Tongue (tissue), 2 donors: ENCODE measurements around the gene ZNF254. TPM values are rescaled to one million over a fixed set of nuclear protein-coding genes. Genes with fewer than 3 reads are reported as not detected.
"Not testable (repeated sequence)": the region's sequence is repeated elsewhere in the genome, so short reads cannot be mapped to it uniquely, and the experiment has no call there.

ENCODE experiments used
- DNase-seq: peaks from one replicate; pipeline ENCODE4 v3.0.0-alpha.2; 2015
- total RNA-seq: library from RNA; depleted of rRNA; stranded (reverse); fragments of >200 nt; gene quantifications from one replicate; pipeline ENCODE4 v1.2.3, GENCODE V29; 2014

ZNF254 gene
- total RNA-seq: 36.8 TPM

GRCh38 chr19:24086974-24087595, at the start of gene ZNF254:
TSS of gene ZNF254 (plus strand) at chr19:24087187. CDS start at chr19:24087308, 121 bp downstream.
- DNase-seq: peak; percentile 98

GRCh38 chr19:24040621-24041020, 46.4 kb upstream of the ZNF254 start:
- DNase-seq: no peak

GRCh38 chr19:24041326-24041725, 45.7 kb upstream of the ZNF254 start:
- DNase-seq: not testable (repeated sequence)

- DNase-seq: peak; percentile 18
These were observed 40.4 kb upstream of the ZNF254 start for GRCh38 chr19:24046550-24046949.

- no peak for DNase-seq
These were observed 38.7 kb upstream of the ZNF254 start for GRCh38 chr19:24048261-24048660.

GRCh38 chr19:24049537-24049936, 37.5 kb upstream of the ZNF254 start:
- DNase-seq: no peak

GRCh38 chr19:24051516-24051915, 35.5 kb upstream of the ZNF254 start:
- DNase-seq: no peak

- no peak for DNase-seq
These were observed 34.2 kb upstream of the ZNF254 start for GRCh38 chr19:24052811-24053210.

- no peak for DNase-seq
These were observed 33.4 kb upstream of the ZNF254 start for GRCh38 chr19:24053601-24054000.

GRCh38 chr19:24054044-24054935, 32.7 kb upstream of the ZNF254 start:
- DNase-seq: no peak

GRCh38 chr19:24055548-24055947, 31.4 kb upstream of the ZNF254 start:
- no peak for DNase-seq

GRCh38 chr19:24057144-24057543, 29.8 kb upstream of the ZNF254 start:
- DNase-seq: no peak

- DNase-seq: no peak
These were observed 27.3 kb upstream of the ZNF254 start for GRCh38 chr19:24059563-24060295.

GRCh38 chr19:24060687-24061356, 26.2 kb upstream of the ZNF254 start:
- no peak for DNase-seq

- DNase-seq: no peak
These were observed 24.8 kb upstream of the ZNF254 start for GRCh38 chr19:24062190-24062589.

GRCh38 chr19:24063295-24063694, 23.7 kb upstream of the ZNF254 start:
- no peak for DNase-seq

- DNase-seq: no peak
These were observed 22.8 kb upstream of the ZNF254 start for GRCh38 chr19:24064175-24064574.

GRCh38 chr19:24065243-24065642, 21.7 kb upstream of the ZNF254 start:
- no peak for DNase-seq

GRCh38 chr19:24065865-24066604, 21.0 kb upstream of the ZNF254 start:
- no peak for DNase-seq

GRCh38 chr19:24069905-24070657, 16.9 kb upstream of the ZNF254 start:
- DNase-seq: no peak

GRCh38 chr19:24071078-24071477, 15.9 kb upstream of the ZNF254 start:
- DNase-seq: no peak
